Heart left ventricle (tissue), 16 donors: Measurements from ENCODE around the gene OR2W1. TPM values are rescaled to one million over a fixed set of nuclear protein-coding genes. Genes with fewer than 3 reads are reported as not detected.

ENCODE experiments used
- ATAC-seq, 4 donors: fragments of 200-7000 bp; cut with Tn5 transposase; one replicate each; pipeline ENCODE4 v1.9.1; 2020 to 2022; ENCODE audit warnings: moderate library complexity in 4 of 4, mild to moderate bottlenecking in 3 of 4, moderate number of reproducible peaks in 1 of 4
- DNase-seq, 5 donors: peaks; one replicate each; pipeline ENCODE4 v3.0.0-alpha.2; 2020
- H3K27ac ChIP-seq, 12 donors: fragments of 200-600 bp; sonication (generic) in 4 of 12; one replicate each; pipeline versions ENCODE4 v1.5.0 to v1.8.0; 2016 to 2022; ENCODE audit warnings: mild to moderate bottlenecking in 2 of 12
- H3K27me3 ChIP-seq, 9 donors: fragments of 200-600 bp; sonication (generic) in 2 of 9; one replicate each; pipeline versions ENCODE4 v1.5.1 to v1.8.0; 2016 to 2022; ENCODE audit warnings: mild to moderate bottlenecking in 3 of 9
- H3K36me3 ChIP-seq, 9 donors: fragments of 200-600 bp; sonication (generic) in 2 of 9; one replicate each; pipeline versions ENCODE4 v1.5.0 to v1.8.0; 2018 to 2022; ENCODE audit warnings: mild to moderate bottlenecking in 2 of 9
- H3K4me1 ChIP-seq, 12 donors: fragments of 200-600 bp; sonication (generic) in 4 of 12; one replicate each; pipeline versions ENCODE4 v1.5.0 to v1.8.0; 2016 to 2022; ENCODE audit warnings: mild to moderate bottlenecking in 3 of 12
- H3K4me3 ChIP-seq, 12 donors: fragments of 200-600 bp; sonication (generic) in 4 of 12; one replicate each; pipeline versions ENCODE4 v1.5.0 to v1.8.0; 2017 to 2022; ENCODE audit warnings: mild to moderate bottlenecking in 9 of 12, moderate library complexity in 4 of 12
- H3K9me3 ChIP-seq, 12 donors: fragments of 200-600 bp; sonication (generic) in 4 of 12; one replicate each; pipeline versions ENCODE4 v1.5.0 to v1.8.0; 2016 to 2022; ENCODE audit warnings: mild to moderate bottlenecking in 1 of 12
- CTCF ChIP-seq, 12 donors: fragments of 200-600 bp; sonication (generic) in 4 of 12; IDR thresholded peaks; one replicate each; pipeline versions ENCODE4 v1.5.0 to v1.8.0; 2018 to 2022; ENCODE audit warnings: antibody characterized with exemption in 12 of 12, mild to moderate bottlenecking in 5 of 12
- POLR2A ChIP-seq, 2 donors: fragments of 450-650 bp; IDR thresholded peaks; one replicate each; pipeline ENCODE4 v1.6.1; 2017; ENCODE audit warnings: antibody characterized with exemption in 2 of 2, mild to moderate bottlenecking in 2 of 2, moderate library complexity in 2 of 2
- WGBS, 4 donors: extraction: QIAGEN DNeasy Blood & Tissue Kit in 2 of 4; methylation state at CpG; one replicate each; pipeline versions ENCODE4 v1.1.5 to v1.1.7; 2013 to 2018; 5-methylcytosine and 5-hydroxymethylcytosine counted together
- intact Hi-C, 10 donors: fragments of 100-400 bp; cut with DNase I; formaldehyde crosslinking; loops; one replicate each; pipeline versions ENCODE4 v1.11.1 to v1.14.2; 2022
- polyA plus RNA-seq, 2 donors: library from polyadenylated mRNA; stranded (reverse); fragments of 200-250 nt; gene quantifications; one replicate each; pipeline ENCODE4 v1.2.3, GENCODE V29; 2013
- total RNA-seq, 9 donors: library from RNA; depleted of rRNA in 2 of 9; stranded (reverse); fragments of >200 nt in 2 of 9; fragmentation: NEBNext Ultra II Directional in 3 of 9; extraction: Animal tissue kit (Norgen Biotek cat#: 25700) in 3 of 9; gene quantifications; one replicate each; pipeline versions ENCODE4 v1.1.0 to v1.2.4, GENCODE V29; 2016 to 2023
- donor health status: ischemic (EF 13 %, LVEDD 7.1; RV severe dilation, severe dysfunction).
- donor health status: healthy with polysubstance abuse.
- donor health status: DM: no; HTN: yes; CAD: no.
- donor health status: DM: no; HTN: no; CAD: no.
- donor health status: ischemic (EF 25% LVEDD 6.9; RV normal size, moderate dysfunction).
- donor health status: ischemic (EF 25% LVEDD 5.7; RV mildly dilated, moderate dysfunction).
- donor health status: healthy.
- donor health status: DM: yes; HTN: yes; CAD: no.
- donor health status: ischemic (EF 35%, LVEDD 5.7; RV mildly dilated, moderate dysfunction).
- donor health status: nonischemic (EF 11% LVEDD 7.7; RV severe dilation, severe dysfunction).
- donor health status: DM: yes; HTN: yes; CAD: no.
- donor health status: PGD.
- donor health status: ischemic (EF 29% LVEDD 5.4; RV normal size, mild dysfunction).
- donor health status: nonischemic (EF 23%, LVEDD 6.1; RV moderate dilation, normal function).

The OR2W1 gene
- total and polyA plus RNA-seq, 11 donors: not detected

DNA sequence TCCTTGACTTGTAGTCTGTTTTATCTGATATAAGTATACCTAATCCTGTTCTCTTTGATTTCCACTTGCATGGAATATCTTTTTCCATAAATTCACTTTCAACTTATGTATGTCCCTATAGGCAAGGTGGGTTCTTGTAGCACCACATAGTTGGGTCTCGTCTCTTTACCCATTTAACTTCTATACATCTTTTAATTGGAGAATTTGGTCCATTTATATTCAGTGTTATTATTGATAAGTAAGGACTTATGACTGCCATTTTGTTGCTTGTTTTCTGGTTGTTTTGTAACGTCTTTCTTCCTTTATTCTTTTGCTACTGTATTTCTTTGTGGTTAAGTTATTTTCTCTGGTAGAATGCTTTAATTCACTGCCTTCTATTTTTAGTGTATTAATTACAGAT, 25.3 kb downstream of the OR2W1 start:
- H3K27me3 ChIP-seq: peaks cover 3 to 65% (median 20%) of the 10 kb centered on the region in 9 donors
- intact Hi-C loops: loop anchor here in 6 of 10 donors (2.0 to 5.0 kb wide), 3 partner anchors 182 to 332 kb away; no protein-coding TSS in a partner anchor

DNA sequence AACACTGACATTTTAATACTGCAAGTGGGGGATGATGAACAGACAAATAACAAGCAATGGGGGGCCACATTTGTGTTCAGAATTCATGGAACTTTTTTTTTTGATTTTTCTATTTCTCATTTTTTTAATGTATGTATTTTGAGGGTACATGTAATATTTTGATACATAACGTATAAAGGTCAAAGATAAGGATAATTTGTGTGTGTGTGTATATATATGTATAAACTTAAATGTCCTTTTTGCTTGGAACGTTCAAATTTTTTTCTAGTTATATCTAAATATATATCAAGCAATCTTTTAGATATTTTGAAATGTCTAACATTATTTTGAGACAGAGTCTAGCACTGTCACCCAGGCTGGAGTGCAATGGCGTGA, 27.6 kb downstream of the OR2W1 start:
- no peak for DNase-seq

More for the DNA sequence above, 25.3 kb downstream of the OR2W1 start:
- H3K36me3 ChIP-seq: no peaks in the 10 kb centered on the region
- no peak overlapping the region for H3K27ac ChIP-seq
- no peak overlapping the region for H3K4me3 ChIP-seq
- 59 to 62% (median 59%) methylated on average over 2 of the region's 2 CpGs for WGBS, 4 donors
- TF ChIP-seq CTCF (IDR thresholded peaks at IDR 0.05): no peak
- TF ChIP-seq POLR2A (IDR thresholded peaks at IDR 0.05): no peak
- ATAC-seq: no peak
- H3K4me1 ChIP-seq: peaks cover 0 to 10% (median 0%) of the 10 kb centered on the region in 12 donors
- no peak for DNase-seq
- H3K9me3 ChIP-seq: no peaks in the 10 kb centered on the region

GRCh38 chr6:29016559-29017427, 28.2 kb downstream of the OR2W1 start:
- peaks cover 3 to 66% (median 37%) of the 10 kb centered on the region in 9 donors for H3K27me3 ChIP-seq
- TF ChIP-seq POLR2A (IDR thresholded peaks at IDR 0.05) (no peak), CTCF (IDR thresholded peaks at IDR 0.05) (peak; percentile 75 to 90 (median 80))
- ATAC-seq (peak; percentile 67 to 97 (median 92)), DNase-seq (peak; percentile 66 to 83 (median 79))
- H3K27ac ChIP-seq: peak overlapping the region in 2 of 12 donors; percentile 26 to 55
- peaks cover 0 to 11% (median 2%) of the 10 kb centered on the region in 12 donors for H3K4me1 ChIP-seq
- peak overlapping the region; percentile 7 to 70 (median 54) for H3K4me3 ChIP-seq
- 0 to 1% (median 1%) methylated on average over 41 of the region's 41 CpGs for whole genome bisulfite sequencing, 4 donors
- intact Hi-C loops: loop anchor here (1.0 to 5.0 kb wide), 7 partner anchors 179 to 332 kb away; no protein-coding TSS in a partner anchor
- no peaks in the 10 kb centered on the region for H3K9me3 ChIP-seq
- H3K36me3 ChIP-seq: no peaks in the 10 kb centered on the region

More for the DNA sequence above, 27.6 kb downstream of the OR2W1 start:
- TF ChIP-seq CTCF (IDR thresholded peaks at IDR 0.05) (no peak), POLR2A (IDR thresholded peaks at IDR 0.05) (no peak)
- intact Hi-C loops: loop anchor here (1.0 to 5.0 kb wide), 7 partner anchors 180 to 333 kb away; no protein-coding TSS in a partner anchor
- peaks cover 0 to 10% (median 0%) of the 10 kb centered on the region in 12 donors for H3K4me1 ChIP-seq
- ATAC-seq: no peak
- no peak overlapping the region for H3K27ac ChIP-seq
- no peaks in the 10 kb centered on the region for H3K36me3 ChIP-seq
- peaks cover 3 to 68% (median 31%) of the 10 kb centered on the region in 9 donors for H3K27me3 ChIP-seq
- no peaks in the 10 kb centered on the region for H3K9me3 ChIP-seq
- WGBS, 4 donors: 33 to 43% (median 34%) methylated on average over 3 of the region's 3 CpGs
- peak overlapping the region in 1 of 12 donors; percentile 67 for H3K4me3 ChIP-seq
